Activated naive CD8-positive, alpha-beta T cell treated with anti-CD3 and anti-CD28 coated beads for 36 hours (primary cell): ENCODE data around the gene DYNC1I1. TPM values are rescaled to one million over a fixed set of nuclear protein-coding genes. Genes with fewer than 3 reads are reported as not detected.

ENCODE experiments used
- DNase-seq: peaks from one replicate; pipeline ENCODE4 v3.0.0; 2021
- H3K27ac Mint-ChIP-seq: one replicate; pipeline ENCODE4 v1.8.0; 2022; ENCODE audit warnings: mild to moderate bottlenecking, moderate library complexity, mixed read lengths
- H3K27me3 Mint-ChIP-seq: one replicate; pipeline ENCODE4 v1.8.0; 2022; ENCODE audit warnings: mild to moderate bottlenecking, mixed read lengths
- H3K36me3 Mint-ChIP-seq: one replicate; pipeline ENCODE4 v1.8.0; 2021; ENCODE audit warnings: mild to moderate bottlenecking, mixed read lengths
- H3K4me1 Mint-ChIP-seq: one replicate; pipeline ENCODE4 v1.8.0; 2021; ENCODE audit warnings: mixed read lengths
- H3K4me3 Mint-ChIP-seq: one replicate; pipeline ENCODE4 v1.8.0; 2022; ENCODE audit warnings: mild to moderate bottlenecking, moderate library complexity, mixed read lengths
- H3K9me3 Mint-ChIP-seq: one replicate; pipeline ENCODE4 v1.8.0; 2022; ENCODE audit warnings: mixed read lengths
- total RNA-seq, 2 experiments: library from RNA; stranded (reverse); gene quantifications; one replicate each; pipeline ENCODE4 v1.2.3, GENCODE V29; 2021

The DYNC1I1 gene
- total RNA-seq, 2 experiments from 2014 or later, result 0.10 TPM; not detected in 1

- no peak for DNase-seq
- H3K4me3 Mint-ChIP-seq, result no peak overlapping the region
- H3K9me3 Mint-ChIP-seq, result no peaks in the 10 kb centered on the region
- no peaks in the 10 kb centered on the region for H3K27me3 Mint-ChIP-seq
- no peaks in the 10 kb centered on the region for H3K4me1 Mint-ChIP-seq
- no peaks in the 10 kb centered on the region for H3K36me3 Mint-ChIP-seq
- no peak overlapping the region for H3K27ac Mint-ChIP-seq
Measured at GRCh38 chr7:95811846-95812445, 39.6 kb downstream of the DYNC1I1 start.

- DNase-seq, result no peak
- Mint-ChIP-seq H3K4me3 (no peak overlapping the region), H3K27ac (no peak overlapping the region), H3K4me1 (no peaks in the 10 kb centered on the region), H3K27me3 (no peaks in the 10 kb centered on the region), H3K9me3 (no peaks in the 10 kb centered on the region), H3K36me3 (no peaks in the 10 kb centered on the region)
Measured at GRCh38 chr7:95814721-95815120, 42.4 kb downstream of the DYNC1I1 start.

GRCh38 chr7:95817866-95818640, 45.7 kb downstream of the DYNC1I1 start:
- Mint-ChIP-seq H3K4me1 (no peaks in the 10 kb centered on the region), H3K36me3 (no peaks in the 10 kb centered on the region), H3K27ac (no peak overlapping the region), H3K27me3 (no peaks in the 10 kb centered on the region), H3K9me3 (no peaks in the 10 kb centered on the region), H3K4me3 (no peak overlapping the region)
- no peak for DNase-seq

- Mint-ChIP-seq H3K36me3 (no peaks in the 10 kb centered on the region), H3K4me1 (no peaks in the 10 kb centered on the region), H3K27me3 (no peaks in the 10 kb centered on the region), H3K9me3 (no peaks in the 10 kb centered on the region), H3K4me3 (no peak overlapping the region), H3K27ac (no peak overlapping the region)
- no peak for DNase-seq
Measured at GRCh38 chr7:95820778-95821177, 48.4 kb downstream of the DYNC1I1 start.

GRCh38 chr7:95822717-95823116, 50.4 kb downstream of the DYNC1I1 start:
- Mint-ChIP-seq H3K27me3 (no peaks in the 10 kb centered on the region), H3K4me3 (no peak overlapping the region), H3K36me3 (no peaks in the 10 kb centered on the region), H3K9me3 (no peaks in the 10 kb centered on the region), H3K4me1 (no peaks in the 10 kb centered on the region), H3K27ac (no peak overlapping the region)
- no peak for DNase-seq

GRCh38 chr7:95824616-95825015, 52.3 kb downstream of the DYNC1I1 start:
- Mint-ChIP-seq H3K27ac (no peak overlapping the region), H3K36me3 (no peaks in the 10 kb centered on the region), H3K9me3 (no peaks in the 10 kb centered on the region), H3K4me1 (no peaks in the 10 kb centered on the region), H3K4me3 (no peak overlapping the region), H3K27me3 (no peaks in the 10 kb centered on the region)
- no peak for DNase-seq

- Mint-ChIP-seq H3K27me3 (no peaks in the 10 kb centered on the region), H3K27ac (no peak overlapping the region), H3K4me3 (no peak overlapping the region), H3K4me1 (no peaks in the 10 kb centered on the region), H3K36me3 (no peaks in the 10 kb centered on the region), H3K9me3 (no peaks in the 10 kb centered on the region)
- no peak for DNase-seq
Measured at GRCh38 chr7:95828824-95829790, 56.8 kb downstream of the DYNC1I1 start.

GRCh38 chr7:95840953-95841950, 68.9 kb downstream of the DYNC1I1 start:
- no peak overlapping the region for H3K27ac Mint-ChIP-seq
- H3K9me3 Mint-ChIP-seq, result peaks cover 12% of the 10 kb centered on the region
- no peak for DNase-seq

GRCh38 chr7:95843286-95843685, 70.9 kb downstream of the DYNC1I1 start:
- Mint-ChIP-seq H3K9me3 (peaks cover 6% of the 10 kb centered on the region), H3K4me1 (no peaks in the 10 kb centered on the region), H3K27me3 (no peaks in the 10 kb centered on the region), H3K36me3 (no peaks in the 10 kb centered on the region), H3K27ac (no peak overlapping the region), H3K4me3 (no peak overlapping the region)
- no peak for DNase-seq

More at GRCh38 chr7:95840953-95841950, 68.9 kb downstream of the DYNC1I1 start:
- Mint-ChIP-seq H3K27me3 (peaks cover 4% of the 10 kb centered on the region), H3K36me3 (no peaks in the 10 kb centered on the region), H3K4me1 (no peaks in the 10 kb centered on the region), H3K4me3 (no peak overlapping the region)

GRCh38 chr7:95845007-95845406, 72.7 kb downstream of the DYNC1I1 start:
- Mint-ChIP-seq H3K36me3 (no peaks in the 10 kb centered on the region), H3K27me3 (no peaks in the 10 kb centered on the region), H3K9me3 (peaks cover 6% of the 10 kb centered on the region), H3K4me1 (no peaks in the 10 kb centered on the region), H3K4me3 (no peak overlapping the region), H3K27ac (no peak overlapping the region)
- no peak for DNase-seq

GRCh38 chr7:95847061-95847460, 74.7 kb downstream of the DYNC1I1 start:
- no peaks in the 10 kb centered on the region for H3K4me1 Mint-ChIP-seq
- H3K36me3 Mint-ChIP-seq, result no peaks in the 10 kb centered on the region
- no peaks in the 10 kb centered on the region for H3K27me3 Mint-ChIP-seq
- H3K9me3 Mint-ChIP-seq, result peaks cover 2% of the 10 kb centered on the region
- H3K27ac Mint-ChIP-seq, result no peak overlapping the region
- no peak for DNase-seq
- no peak overlapping the region for H3K4me3 Mint-ChIP-seq

- Mint-ChIP-seq H3K4me1 (no peaks in the 10 kb centered on the region), H3K27me3 (no peaks in the 10 kb centered on the region), H3K36me3 (no peaks in the 10 kb centered on the region), H3K27ac (no peak overlapping the region), H3K4me3 (no peak overlapping the region), H3K9me3 (peaks cover 5% of the 10 kb centered on the region)
- DNase-seq, result no peak
Measured at GRCh38 chr7:95859429-95859828, 87.1 kb downstream of the DYNC1I1 start.

- DNase-seq, result no peak
- Mint-ChIP-seq H3K36me3 (no peaks in the 10 kb centered on the region), H3K4me1 (no peaks in the 10 kb centered on the region), H3K27ac (no peak overlapping the region), H3K4me3 (no peak overlapping the region), H3K9me3 (peaks cover 5% of the 10 kb centered on the region), H3K27me3 (no peaks in the 10 kb centered on the region)
Measured at GRCh38 chr7:95861041-95861440, 88.7 kb downstream of the DYNC1I1 start.

GRCh38 chr7:95863623-95864022, 91.3 kb downstream of the DYNC1I1 start:
- no peaks in the 10 kb centered on the region for H3K27me3 Mint-ChIP-seq
- no peaks in the 10 kb centered on the region for H3K36me3 Mint-ChIP-seq
- no peak for DNase-seq
- no peak overlapping the region for H3K27ac Mint-ChIP-seq
- H3K4me3 Mint-ChIP-seq, result no peak overlapping the region
- H3K4me1 Mint-ChIP-seq, result no peaks in the 10 kb centered on the region
- peaks cover 5% of the 10 kb centered on the region for H3K9me3 Mint-ChIP-seq
